Hepatocyte (in vitro differentiated cells): ENCODE data around the gene FIGNL1. TPM values are rescaled to one million over a fixed set of nuclear protein-coding genes. Genes with fewer than 3 reads are reported as not detected.

Experiments
- DNase-seq: peaks from one replicate; pipeline ENCODE4 v3.0.0-alpha.2; 2016; ENCODE audit warnings: low spot score
- H2AFZ ChIP-seq: fragments of 200-600 bp; sonication (generic); 2 replicates; pipeline ENCODE4 v1.6.0; 2016; ENCODE audit warnings: antibody characterized with exemption, mild to moderate bottlenecking
- H3K27ac ChIP-seq: fragments of 200-600 bp; sonication (generic); 2 replicates; pipeline ENCODE4 v1.5.1; 2016; ENCODE audit warnings: mild to moderate bottlenecking
- H3K27me3 ChIP-seq: fragments of 200-600 bp; sonication (generic); 2 replicates; pipeline ENCODE4 v1.6.1; 2016
- H3K36me3 ChIP-seq: fragments of 200-600 bp; sonication (generic); replicated peaks from 2 replicates; pipeline ENCODE4 v1.5.1; 2016; ENCODE audit warnings: low read depth; ENCODE audit not compliant: insufficient read depth
- H3K4me1 ChIP-seq: fragments of 200-600 bp; sonication (generic); 2 replicates; pipeline ENCODE4 v1.5.1; 2016; ENCODE audit warnings: mild to moderate bottlenecking, moderate library complexity; ENCODE audit not compliant: insufficient read depth
- H3K4me2 ChIP-seq: fragments of 200-600 bp; sonication (generic); 2 replicates; pipeline ENCODE4 v1.6.0; 2016
- H3K4me3 ChIP-seq: fragments of 200-600 bp; sonication (generic); 2 replicates; pipeline ENCODE4 v1.5.1; 2016; ENCODE audit warnings: mild to moderate bottlenecking
- H3K79me2 ChIP-seq: fragments of 200-600 bp; sonication (generic); 2 replicates; pipeline ENCODE4 v1.6.0; 2017; ENCODE audit warnings: mild to moderate bottlenecking
- H3K9me2 ChIP-seq: fragments of 200-600 bp; sonication (generic); replicated peaks from 2 replicates; pipeline ENCODE4 v1.6.0; 2017; ENCODE audit warnings: mild to moderate bottlenecking; ENCODE audit not compliant: insufficient read depth
- H3K9me3 ChIP-seq: fragments of 200-600 bp; sonication (generic); 2 replicates; pipeline ENCODE4 v1.5.1; 2016; ENCODE audit warnings: low read depth, mild to moderate bottlenecking
- H4K20me1 ChIP-seq: fragments of 200-600 bp; sonication (generic); 2 replicates; pipeline ENCODE4 v1.6.0; 2016; ENCODE audit warnings: mild to moderate bottlenecking; ENCODE audit not compliant: insufficient read depth, poor library complexity, severe bottlenecking
- CTCF ChIP-seq: fragments of 200-600 bp; sonication (generic); IDR thresholded peaks from 2 replicates; pipeline ENCODE4 v1.5.1; 2016; ENCODE audit warnings: antibody characterized with exemption, mild to moderate bottlenecking; ENCODE audit not compliant: poor library complexity
- EZH2 ChIP-seq: fragments of 200-600 bp; sonication (generic); IDR thresholded peaks from 2 replicates; pipeline ENCODE4 v1.6.1; 2016; ENCODE audit warnings: antibody characterized with exemption, mild to moderate bottlenecking, borderline replicate concordance
- EZH2phosphoT487 ChIP-seq: fragments of 200-600 bp; sonication (generic); IDR thresholded peaks from one replicate; pipeline ENCODE4 v1.6.1; 2018; ENCODE audit warnings: antibody characterized with exemption, mild to moderate bottlenecking, low read depth, moderate library complexity; ENCODE audit not compliant: unreplicated experiment, severe bottlenecking
- WGBS: methylation state at CpG from one replicate; pipeline ENCODE4 v1.1.6; 2016; ENCODE audit warnings: low lambda C conversion rate; ENCODE audit errors: missing lambda C conversion rate; 5-methylcytosine and 5-hydroxymethylcytosine counted together
- polyA plus RNA-seq: library from polyadenylated mRNA; unstranded; fragments of >200 nt; fragmentation: Nextera tagmentation; extraction: Ambion mirVana; gene quantifications from 2 replicates; pipeline ENCODE4 v1.2.1, GENCODE V29; 2016
- total RNA-seq: library from RNA; depleted of rRNA; stranded (reverse); fragments of >200 nt; gene quantifications from 2 replicates; pipeline ENCODE4 v1.2.3, GENCODE V29; 2014

The FIGNL1 gene
- total and polyA plus RNA-seq, 2 experiments from 2014 or later: 4.3 to 13.6 TPM

DNA sequence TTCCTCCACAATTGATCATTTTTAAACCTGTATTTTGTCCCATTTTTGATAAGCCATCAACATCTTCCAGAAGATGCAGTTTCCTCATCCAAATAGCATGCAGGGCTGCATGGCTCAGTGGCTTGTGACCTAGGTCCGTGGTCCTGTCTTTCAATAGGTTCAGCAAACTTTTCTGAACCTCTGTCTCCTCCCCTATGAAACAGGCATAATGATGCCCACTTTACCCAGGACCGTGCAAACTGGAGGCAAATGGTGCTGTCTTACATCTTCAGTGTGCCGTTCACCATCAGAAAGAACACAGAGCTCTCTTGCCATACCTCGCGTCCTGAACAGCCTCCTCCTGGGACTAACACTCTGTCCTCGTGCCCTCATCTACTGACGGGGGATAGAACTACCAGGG lies 22.3 kb upstream of the FIGNL1 start:
- no peaks in the 10 kb centered on the region for H3K9me3 ChIP-seq
- H3K27ac ChIP-seq: no peak overlapping the region
- peaks cover 11% of the 10 kb centered on the region for H3K4me1 ChIP-seq
- TF ChIP-seq EZH2phosphoT487: no peak
- TF ChIP-seq EZH2: no peak
- no peak for TF ChIP-seq CTCF
- 97% methylated on average over 7 of the region's 7 CpGs for WGBS
- H4K20me1 ChIP-seq: no peaks in the 10 kb centered on the region
- H3K9me2 ChIP-seq: no peaks in the 10 kb centered on the region
- no peak overlapping the region for H2AFZ ChIP-seq
- H3K4me2 ChIP-seq: no peak overlapping the region
- no peak overlapping the region for H3K4me3 ChIP-seq
- no peaks in the 10 kb centered on the region for H3K79me2 ChIP-seq
- no peaks in the 10 kb centered on the region for H3K36me3 ChIP-seq
- H3K27me3 ChIP-seq: no peaks in the 10 kb centered on the region
- DNase-seq: no peak

DNA sequence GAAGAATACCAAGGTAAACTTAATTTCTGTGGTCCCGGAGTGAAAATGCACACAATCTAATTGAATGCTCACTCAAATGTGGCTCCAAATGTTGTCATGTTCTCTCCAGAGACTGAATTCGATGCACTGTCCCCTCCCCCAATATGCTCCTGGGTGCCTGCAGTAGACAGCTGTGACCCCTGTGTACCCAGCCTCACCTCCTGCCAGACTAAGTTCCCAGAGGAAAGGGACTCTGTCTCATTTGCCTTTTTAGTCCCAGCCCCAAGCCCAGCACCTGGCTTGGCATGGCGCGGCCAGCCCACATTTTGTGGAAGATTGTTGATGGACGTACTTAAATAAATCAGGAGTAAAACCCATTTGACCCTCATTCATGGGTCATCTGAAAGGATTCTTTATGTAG lies 21.8 kb upstream of the FIGNL1 start:
- Histone ChIP-seq H3K4me2 (no peak overlapping the region), H3K9me2 (no peaks in the 10 kb centered on the region), H3K36me3 (no peaks in the 10 kb centered on the region), H3K27me3 (no peaks in the 10 kb centered on the region), H2AFZ (no peak overlapping the region), H3K4me3 (no peak overlapping the region), H3K9me3 (no peaks in the 10 kb centered on the region), H3K79me2 (no peaks in the 10 kb centered on the region), H4K20me1 (no peaks in the 10 kb centered on the region), H3K4me1 (peaks cover 11% of the 10 kb centered on the region), H3K27ac (no peak overlapping the region)
- TF ChIP-seq EZH2phosphoT487 (no peak), CTCF (no peak), EZH2 (no peak)
- 93% methylated on average over 5 of the region's 5 CpGs for WGBS
- DNase-seq: no peak

DNA sequence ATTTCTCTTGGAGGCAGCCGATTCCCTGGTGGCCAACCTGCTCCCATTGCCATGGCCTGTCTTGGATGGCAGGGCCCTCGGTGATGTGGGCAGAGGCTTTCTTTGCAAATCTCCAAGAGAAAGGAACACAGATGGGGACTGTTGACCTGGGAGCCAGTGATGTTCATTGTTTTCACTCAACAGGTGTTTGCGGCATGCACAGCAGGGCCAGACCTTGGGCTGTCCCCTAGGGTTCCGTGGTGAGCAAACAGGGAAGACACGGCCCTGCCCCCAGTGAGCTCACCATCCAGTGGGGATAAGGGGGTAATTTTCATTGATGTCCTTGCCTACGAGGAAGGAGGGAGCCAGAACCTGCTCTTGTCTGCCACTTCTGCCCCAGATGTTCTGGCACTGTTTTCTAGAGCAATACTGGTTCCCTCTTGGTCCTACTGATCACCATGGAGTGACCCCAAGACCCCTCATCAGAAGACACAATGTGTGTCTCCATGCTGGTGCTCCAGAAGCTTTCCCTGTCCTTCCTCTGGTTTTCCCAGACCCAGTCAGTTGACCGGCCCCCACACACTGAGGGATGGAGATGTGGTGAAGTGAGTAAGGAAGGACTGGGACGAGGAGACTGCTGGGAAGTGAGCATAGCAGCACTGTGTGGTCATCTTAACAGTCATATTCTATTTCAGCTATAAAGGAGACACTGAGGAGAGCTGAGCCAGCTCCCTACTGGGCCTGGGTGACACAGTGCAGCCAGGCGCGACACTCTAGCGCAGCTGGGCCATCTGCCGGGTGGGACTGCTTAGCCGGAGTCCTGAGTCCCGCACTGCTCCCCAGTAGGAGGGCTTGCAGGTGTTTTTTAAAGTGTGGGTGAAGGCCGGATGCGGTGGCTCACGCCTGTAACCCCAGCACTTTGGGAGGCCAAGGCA lies 20.4 kb upstream of the FIGNL1 start:
- TF ChIP-seq EZH2 (no peak), EZH2phosphoT487 (no peak)
- Histone ChIP-seq H2AFZ (no peak overlapping the region), H3K4me2 (no peak overlapping the region), H3K4me1 (peaks cover 4% of the 10 kb centered on the region), H3K27ac (no peak overlapping the region), H3K27me3 (no peaks in the 10 kb centered on the region), H3K79me2 (no peaks in the 10 kb centered on the region), H3K4me3 (no peak overlapping the region), H3K9me3 (no peaks in the 10 kb centered on the region), H4K20me1 (no peaks in the 10 kb centered on the region), H3K36me3 (no peaks in the 10 kb centered on the region), H3K9me2 (no peaks in the 10 kb centered on the region)
- no peak for DNase-seq
- WGBS: 95% methylated on average over 17 of the region's 17 CpGs

DNA sequence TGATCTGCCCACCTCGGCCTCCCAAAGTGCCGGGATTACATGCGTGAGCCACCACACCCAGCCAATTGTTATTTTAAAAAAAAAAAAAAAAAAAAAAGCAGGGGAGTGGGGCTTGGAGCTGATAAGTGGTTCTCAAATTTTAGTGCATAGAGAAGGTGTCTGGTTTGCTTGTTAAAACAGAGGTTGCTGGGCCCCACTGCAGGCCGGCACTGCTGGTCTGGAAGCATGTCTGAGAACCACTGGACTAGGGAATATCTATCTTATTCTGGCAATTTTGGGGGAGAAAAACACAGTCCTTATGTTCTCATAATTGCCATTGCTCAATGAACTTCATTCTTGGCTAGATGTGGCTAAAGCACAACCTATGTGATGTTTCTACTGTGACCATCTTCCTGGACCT lies 19.0 kb upstream of the FIGNL1 start:
- no peak overlapping the region for H3K4me3 ChIP-seq
- TF ChIP-seq EZH2: no peak
- no peak for TF ChIP-seq EZH2phosphoT487
- no peak for TF ChIP-seq CTCF
- no peak for DNase-seq
- no peak overlapping the region for H3K27ac ChIP-seq
- no peak overlapping the region for H2AFZ ChIP-seq
- H3K9me2 ChIP-seq: no peaks in the 10 kb centered on the region
- H3K27me3 ChIP-seq: no peaks in the 10 kb centered on the region
- no peaks in the 10 kb centered on the region for H3K79me2 ChIP-seq
- no peak overlapping the region for H3K4me2 ChIP-seq
- no peaks in the 10 kb centered on the region for H3K36me3 ChIP-seq
- no peaks in the 10 kb centered on the region for H3K9me3 ChIP-seq
- H4K20me1 ChIP-seq: no peaks in the 10 kb centered on the region
- WGBS: 91% methylated on average over 4 of the region's 4 CpGs
- H3K4me1 ChIP-seq: peaks cover 2% of the 10 kb centered on the region
